Measurements from ENCODE around the gene POMP. TPM values are rescaled to one million over a fixed set of nuclear protein-coding genes. Genes with fewer than 3 reads are reported as not detected.
"Not testable (repeated sequence)": the region's sequence is repeated elsewhere in the genome, so short reads cannot be mapped to it uniquely, and the experiment has no call there.

POMP gene
- polyA plus RNA-seq, 4 donors, result 73.0 to 105 (median 89.1) TPM

- no peak for DNase-seq (ENCODE audit: low read depth in 4 of 4, low spot score in 2 of 4)
Observed at GRCh38 chr13:28685114-28685513, 26.2 kb downstream of the POMP start.

- no peak for DNase-seq (ENCODE audit: low read depth in 4 of 4, low spot score in 2 of 4)
Observed at GRCh38 chr13:28685892-28686291, 27.0 kb downstream of the POMP start.

GRCh38 chr13:28693605-28694491 is 34.9 kb downstream of the POMP start:
- DNase-seq (ENCODE audit: low read depth in 4 of 4, low spot score in 2 of 4), result not testable (repeated sequence)

GRCh38 chr13:28697441-28697840 is 38.5 kb downstream of the POMP start:
- no peak for DNase-seq (ENCODE audit: low read depth in 4 of 4, low spot score in 2 of 4)

DNA sequence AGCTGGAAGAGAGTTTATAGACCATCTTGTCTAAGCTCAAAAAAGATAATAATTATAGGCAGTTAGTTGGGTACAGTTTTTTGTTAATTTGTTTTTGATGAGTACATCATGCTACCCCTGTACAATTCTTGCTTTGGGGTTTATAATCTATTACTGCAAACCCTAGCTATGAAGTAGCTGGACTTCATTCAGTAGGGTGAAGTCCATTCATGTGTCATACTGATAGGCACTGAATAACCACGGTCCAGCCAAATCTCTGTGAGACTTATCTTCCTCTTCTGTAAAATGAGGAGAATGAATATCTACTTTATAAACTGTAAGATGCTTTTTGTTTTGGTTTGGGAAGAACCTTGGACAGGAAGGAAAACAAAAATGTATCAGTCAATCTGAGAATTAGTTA is 40.3 kb downstream of the POMP start:
- DNase-seq (ENCODE audit: low read depth in 4 of 4, low spot score in 2 of 4), result no peak

DNA sequence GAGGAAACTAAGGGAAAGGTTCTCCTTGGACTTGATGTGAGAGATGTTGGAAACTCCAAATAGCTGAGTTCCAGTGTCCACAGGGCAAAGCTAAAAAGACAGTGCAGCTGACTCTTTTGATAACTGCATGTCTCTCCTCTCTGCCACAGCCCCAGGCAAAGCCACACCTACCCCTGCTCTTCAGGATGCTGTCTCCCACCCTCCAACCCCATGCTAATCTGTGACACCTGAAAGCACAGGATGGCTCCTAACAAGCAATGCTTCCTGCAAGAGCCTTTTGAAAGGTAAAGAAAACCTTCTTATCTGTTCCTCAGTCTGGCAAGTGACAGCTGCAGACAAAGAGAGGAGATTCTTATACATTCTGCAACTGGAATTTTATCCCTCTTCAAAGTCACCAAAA is 45.4 kb downstream of the POMP start:
- DNase-seq (ENCODE audit: low read depth in 4 of 4, low spot score in 2 of 4), result no peak

- DNase-seq (ENCODE audit: low read depth in 4 of 4, low spot score in 2 of 4), result no peak
Observed at GRCh38 chr13:28704919-28705318, 46.0 kb downstream of the POMP start.

DNA sequence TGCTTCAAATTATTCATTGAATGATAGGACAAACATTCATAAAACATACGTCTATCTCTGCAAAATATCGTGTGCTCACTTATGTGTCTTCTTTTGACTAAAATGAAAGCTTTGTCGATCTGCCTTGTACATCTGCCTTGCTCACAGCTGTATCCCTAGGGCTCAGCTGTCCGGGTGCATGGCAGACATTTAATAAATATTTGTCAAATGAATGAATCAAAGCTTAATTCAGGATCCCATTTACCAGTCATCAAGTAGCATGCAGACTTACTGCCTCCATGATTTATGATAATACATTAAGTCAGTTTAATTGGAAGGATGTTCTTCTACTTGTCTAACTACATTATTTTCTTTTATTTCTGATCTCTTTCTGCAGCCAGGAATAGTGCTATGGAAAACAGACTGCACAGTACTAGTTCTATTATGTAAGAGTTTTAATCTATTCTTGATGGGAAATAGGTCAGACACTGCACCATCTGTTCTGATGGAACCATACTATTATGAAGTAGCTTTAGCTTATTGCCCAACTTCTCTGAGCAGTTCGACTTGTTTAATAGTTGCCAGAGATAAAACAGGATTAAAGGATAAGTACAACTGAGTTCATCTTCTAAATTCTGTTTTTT is 46.6 kb downstream of the POMP start:
- no peak for DNase-seq (ENCODE audit: low read depth in 4 of 4, low spot score in 2 of 4)

DNA sequence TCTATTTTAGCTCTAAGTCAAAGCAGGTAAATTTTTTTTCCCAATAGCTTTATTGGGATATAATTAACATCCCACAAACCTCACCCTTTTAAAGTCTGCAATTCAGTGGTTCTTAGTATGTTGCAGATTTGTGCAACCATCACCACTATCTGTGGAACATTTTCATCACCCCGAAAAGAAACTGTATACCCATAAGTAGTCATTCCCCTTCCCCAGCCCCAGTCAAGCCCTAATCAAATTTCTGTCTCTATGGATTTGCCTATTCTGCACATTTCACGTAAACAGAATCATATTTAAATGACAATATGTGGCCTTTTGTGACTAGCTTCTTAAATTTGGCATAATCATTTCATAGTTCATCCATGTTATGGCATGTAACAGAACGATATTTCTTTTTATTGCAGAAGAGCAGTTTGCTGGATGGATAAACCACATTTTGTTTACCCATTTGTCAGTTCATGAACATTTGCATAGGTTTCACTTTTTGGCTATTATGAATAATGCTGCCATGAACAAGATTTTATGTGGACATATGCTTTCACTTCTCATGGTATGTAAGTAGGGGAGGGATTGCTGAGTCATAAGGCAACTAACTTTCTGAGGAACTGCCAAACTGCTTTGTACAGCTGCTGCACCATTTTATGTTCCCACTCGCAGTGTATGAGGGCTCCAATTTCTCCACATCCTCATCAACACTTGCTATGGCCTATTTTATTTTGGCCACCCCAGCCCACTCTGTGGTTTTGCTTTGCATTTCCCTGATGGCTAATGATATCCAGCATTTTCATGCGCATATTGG is 48.9 kb downstream of the POMP start:
- DNase-seq (ENCODE audit: low read depth in 4 of 4, low spot score in 2 of 4), result no peak

DNA sequence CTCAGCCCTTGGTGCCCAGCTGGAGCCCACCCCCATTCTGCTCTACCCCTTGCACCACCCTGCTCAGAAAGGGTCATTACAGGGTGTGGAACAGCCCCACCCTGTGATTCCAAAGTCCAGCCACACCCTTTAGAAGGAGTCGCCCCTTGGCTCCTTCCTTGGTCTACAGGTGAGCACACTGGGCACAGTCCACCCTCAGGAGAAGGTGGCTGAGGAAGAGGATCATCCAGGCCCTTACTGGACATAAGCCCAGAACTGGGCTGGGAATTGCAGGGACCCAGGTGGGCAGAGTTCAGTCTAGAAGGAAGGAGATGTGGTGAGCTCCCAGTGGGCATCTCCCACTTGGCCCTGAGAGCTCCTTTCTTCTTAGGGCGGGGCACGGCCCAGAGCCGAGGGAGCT is 51.2 kb downstream of the POMP start:
- DNase-seq (ENCODE audit: low read depth in 4 of 4, low spot score in 2 of 4), result no peak

GRCh38 chr13:28714651-28715050 is 55.7 kb downstream of the POMP start:
- no peak for DNase-seq (ENCODE audit: low read depth in 4 of 4, low spot score in 2 of 4)

GRCh38 chr13:28716511-28716910 is 57.6 kb downstream of the POMP start:
- no peak for DNase-seq (ENCODE audit: low read depth in 4 of 4, low spot score in 2 of 4)

- no peak for DNase-seq (ENCODE audit: low read depth in 4 of 4, low spot score in 2 of 4)
Observed at GRCh38 chr13:28717170-28717569, 58.2 kb downstream of the POMP start.

DNA sequence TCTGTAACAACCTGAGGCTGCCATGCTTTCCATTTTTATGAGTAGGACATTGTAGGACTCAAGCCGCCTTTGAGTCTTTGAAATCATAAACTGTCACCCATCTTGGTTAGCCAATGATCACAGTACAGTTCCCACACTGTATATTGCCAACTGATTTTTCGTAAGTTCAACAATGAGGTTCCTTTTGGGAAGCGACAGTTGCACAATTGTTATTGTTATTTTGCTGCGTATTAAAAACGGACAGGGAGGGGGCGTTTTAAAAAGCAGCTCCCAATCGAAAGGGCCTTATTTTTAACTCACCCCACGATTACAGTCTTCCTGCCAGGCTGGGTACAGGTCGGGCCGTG is 59.2 kb downstream of the POMP start:
- no peak for DNase-seq (ENCODE audit: low read depth in 4 of 4, low spot score in 2 of 4)

GRCh38 chr13:28718543-28719226 is 59.8 kb downstream of the POMP start, which contains the start of gene SLC46A3:
TSS of gene SLC46A3 (minus strand) at chr13:28718970. CDS start at chr13:28717998, 972 bp downstream.
- peak; percentile 69 to 91 (median 82) for DNase-seq (ENCODE audit: low read depth in 4 of 4, low spot score in 2 of 4)

DNA sequence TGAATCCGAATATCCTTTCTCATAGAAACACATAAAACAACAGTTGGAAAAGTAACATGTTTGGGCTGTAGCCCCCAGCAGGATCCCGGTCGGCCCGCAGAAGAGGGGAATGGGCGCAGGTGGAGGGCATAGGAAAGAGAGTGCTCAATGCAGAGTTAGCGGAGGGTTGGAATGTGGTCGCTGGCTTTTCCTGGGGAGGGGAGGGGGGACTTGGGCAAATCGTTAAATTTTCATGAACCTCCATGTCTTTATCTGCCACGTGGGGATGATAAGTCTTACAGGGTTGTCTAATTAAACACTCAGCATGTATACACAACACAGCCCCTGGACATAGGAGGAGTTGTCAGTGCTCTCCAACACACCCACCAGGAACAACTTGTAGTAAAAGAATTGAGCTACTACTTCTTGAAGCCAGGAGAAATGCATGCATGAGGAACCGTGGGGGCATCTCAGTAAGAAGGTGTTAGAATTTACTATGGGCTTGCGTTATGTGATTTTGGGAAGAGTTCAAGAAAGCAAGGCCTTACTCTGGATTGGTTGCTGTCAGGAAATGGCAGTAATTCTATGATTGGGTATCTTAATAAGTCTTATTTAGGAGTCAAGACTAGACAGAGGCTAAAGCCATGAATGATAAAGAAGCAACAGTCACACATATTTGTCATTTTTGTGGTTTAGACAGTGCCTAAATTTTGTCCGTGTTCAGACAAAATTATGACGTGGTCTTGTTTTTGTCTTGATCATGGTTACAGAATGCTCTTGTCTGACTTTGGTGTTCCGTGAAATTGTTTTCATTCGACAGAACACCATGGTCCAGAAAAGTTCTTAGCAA is 60.5 kb downstream of the POMP start:
- no peak for DNase-seq (ENCODE audit: low read depth in 4 of 4, low spot score in 2 of 4)

GRCh38 chr13:28723806-28724205 is 64.9 kb downstream of the POMP start:
- DNase-seq (ENCODE audit: low read depth in 4 of 4, low spot score in 2 of 4), result no peak

DNA sequence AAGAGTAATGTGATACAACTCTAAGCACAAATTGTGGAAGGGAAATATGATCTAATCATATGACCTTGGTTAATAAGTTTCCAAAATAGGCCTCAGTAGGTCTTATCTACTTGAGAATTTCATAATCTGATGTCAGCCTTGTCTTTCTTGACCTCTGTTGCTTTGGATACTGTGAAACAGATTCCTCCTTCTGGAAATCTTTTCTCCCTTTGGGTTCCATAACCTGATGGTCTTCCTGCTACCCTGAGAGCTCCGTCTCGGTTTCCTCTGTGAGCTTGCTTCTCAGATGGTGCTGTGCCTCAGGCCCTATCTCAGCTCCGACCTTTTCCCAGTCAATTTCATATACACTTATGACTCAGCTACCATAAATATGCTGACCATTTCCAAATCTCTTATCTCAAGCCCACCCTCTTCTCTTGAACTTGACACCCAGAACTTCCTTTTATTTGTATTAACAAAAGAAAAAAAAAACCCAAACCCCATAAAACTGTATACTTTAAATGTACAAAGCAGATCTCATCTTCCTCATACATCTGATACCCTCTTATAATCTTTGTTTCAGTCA is 66.2 kb downstream of the POMP start:
- DNase-seq (ENCODE audit: low read depth in 4 of 4, low spot score in 2 of 4), result no peak
